SH-SY5Y (cell line): ENCODE results near the gene GPR137.

Source experiments
- GATA2 ChIP-seq: IDR thresholded peaks from 2 replicates; pipeline ENCODE4 v1.6.1; 2011; ENCODE audit warnings: mild to moderate bottlenecking, low read depth, low read length
- GATA3 ChIP-seq: IDR thresholded peaks from 2 replicates; pipeline ENCODE4 v1.6.1; 2011; ENCODE audit warnings: low read depth, mild to moderate bottlenecking, low read length, moderate library complexity

DNA sequence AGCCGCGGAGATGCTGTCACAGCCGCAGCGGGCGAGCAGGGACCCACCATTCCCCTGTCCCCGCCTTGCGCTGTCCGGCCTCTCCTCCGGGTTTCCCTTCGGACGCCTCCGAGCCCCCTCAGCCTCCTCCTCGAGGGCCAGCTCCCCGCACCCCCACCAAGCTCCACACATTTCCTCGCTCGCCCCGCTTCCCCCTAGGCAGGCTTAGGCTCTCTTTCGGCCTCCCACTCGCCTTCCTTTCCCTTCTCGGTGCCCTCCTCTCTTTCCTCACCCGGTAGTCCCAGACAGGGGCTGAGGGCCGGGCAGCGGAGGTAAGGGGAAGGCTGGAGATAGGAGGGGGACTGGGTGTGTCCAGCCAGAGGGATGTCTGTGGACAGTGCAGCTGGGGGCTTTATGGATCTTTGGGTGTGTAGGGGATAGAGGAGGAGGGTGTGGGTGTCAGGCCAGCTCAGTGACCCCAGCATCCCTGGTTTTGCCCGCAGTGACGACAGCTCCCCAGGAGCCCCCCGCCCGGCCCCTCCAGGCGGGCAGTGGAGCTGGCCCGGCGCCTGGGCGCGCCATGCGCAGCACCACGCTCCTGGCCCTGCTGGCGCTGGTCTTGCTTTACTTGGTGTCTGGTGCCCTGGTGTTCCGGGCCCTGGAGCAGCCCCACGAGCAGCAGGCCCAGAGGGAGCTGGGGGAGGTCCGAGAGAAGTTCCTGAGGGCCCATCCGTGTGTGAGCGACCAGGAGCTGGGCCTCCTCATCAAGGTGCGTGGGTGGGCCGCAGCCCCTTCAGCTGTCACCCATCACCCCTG is 7.0 kb downstream of the GPR137 start:
- no peak for TF ChIP-seq GATA2
- no peak for TF ChIP-seq GATA3
